ENCODE results near the gene ZSCAN12. TPM values are rescaled to one million over a fixed set of nuclear protein-coding genes. Genes with fewer than 3 reads are reported as not detected.

Gene ZSCAN12
- total RNA-seq, 8 experiments from 2014 or later = 6.1 to 13.1 (median 10.9) TPM

DNA sequence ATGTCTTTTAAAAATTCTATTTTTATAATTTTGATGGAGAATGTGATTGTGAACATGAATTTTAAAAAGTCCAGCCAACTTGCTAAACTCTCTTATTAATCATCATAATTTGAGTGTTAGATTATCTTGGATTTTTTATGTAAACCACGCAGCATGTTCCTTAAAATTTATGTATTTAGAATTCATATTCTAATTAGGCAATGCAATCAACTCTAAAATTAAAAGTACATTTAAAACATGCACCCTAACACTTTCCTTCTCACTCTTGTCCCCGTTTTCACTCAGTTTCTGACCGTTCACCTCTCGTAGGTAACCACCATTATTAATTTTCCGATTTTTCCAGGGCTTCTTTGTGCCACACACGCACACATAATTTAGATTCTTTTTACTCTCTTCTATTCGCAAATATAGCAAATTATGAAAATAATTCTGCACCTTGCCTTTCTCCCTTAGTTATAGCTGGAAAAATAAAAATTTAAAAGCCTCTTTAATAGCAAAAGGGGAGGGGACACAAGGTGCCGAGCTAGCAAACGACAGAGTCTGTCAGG lies 50.1 kb downstream of the ZSCAN12 start:
- Histone ChIP-seq H3K4me3 (peak overlapping the region; percentile 48 to 81 (median 54)), H3K27ac (peak overlapping the region; percentile 64 to 73), H3K4me1 (replicated peaks in 1 of 2) (peaks cover 7 to 11% of the 10 kb centered on the region in 2 donors)
- in situ Hi-C loops (cut with MboI; ENCODE audit: low pct_unique_long_range_greater_than_20kb in 2 of 9, low sequenced_read_pairs in 9 of 9, unreplicated experiment in 9 of 9) = no loop called here
- WGBS, 10 experiments = 0 to 6% (median 3%) methylated on average over 3 to 9 of the region's 9 CpGs
- ATAC-seq (replicated peaks in 6 of 8) = peak in 6 of 8 experiments; percentile 1 to 9 (median 5)

- H3K4me3 ChIP-seq = no peak overlapping the region
- peaks cover 7 to 11% of the 10 kb centered on the region in 2 donors for H3K4me1 ChIP-seq (replicated peaks in 1 of 2)
- 0 to 65% (median 26%) methylated on average over 1 to 2 of the region's 2 CpGs; no CpG with 5 or more reads in 1 of the 10 experiments for WGBS, 10 experiments
- no peak overlapping the region for H3K27ac ChIP-seq
- ATAC-seq (replicated peaks in 6 of 8) = no peak
- in situ Hi-C loops (cut with MboI; ENCODE audit: low pct_unique_long_range_greater_than_20kb in 2 of 9, low sequenced_read_pairs in 9 of 9, unreplicated experiment in 9 of 9) = no loop called here
Observed at GRCh38 chr6:28347119-28347518, 52.4 kb downstream of the ZSCAN12 start.

GRCh38 chr6:28345201-28345600 lies 54.3 kb downstream of the ZSCAN12 start:
- Histone ChIP-seq H3K4me3 (no peak overlapping the region), H3K27ac (no peak overlapping the region), H3K4me1 (replicated peaks in 1 of 2) (peaks cover 0 to 2% of the 10 kb centered on the region in 2 donors)
- in situ Hi-C loops (cut with MboI; ENCODE audit: low pct_unique_long_range_greater_than_20kb in 2 of 9, low sequenced_read_pairs in 9 of 9, unreplicated experiment in 9 of 9) = no loop called here
- ATAC-seq (replicated peaks in 6 of 8) = no peak
- WGBS, 10 experiments = 33 to 100% (median 57%) methylated on average over 1 of the region's 1 CpG; no CpG with 5 or more reads in 3 of the 10 experiments

DNA sequence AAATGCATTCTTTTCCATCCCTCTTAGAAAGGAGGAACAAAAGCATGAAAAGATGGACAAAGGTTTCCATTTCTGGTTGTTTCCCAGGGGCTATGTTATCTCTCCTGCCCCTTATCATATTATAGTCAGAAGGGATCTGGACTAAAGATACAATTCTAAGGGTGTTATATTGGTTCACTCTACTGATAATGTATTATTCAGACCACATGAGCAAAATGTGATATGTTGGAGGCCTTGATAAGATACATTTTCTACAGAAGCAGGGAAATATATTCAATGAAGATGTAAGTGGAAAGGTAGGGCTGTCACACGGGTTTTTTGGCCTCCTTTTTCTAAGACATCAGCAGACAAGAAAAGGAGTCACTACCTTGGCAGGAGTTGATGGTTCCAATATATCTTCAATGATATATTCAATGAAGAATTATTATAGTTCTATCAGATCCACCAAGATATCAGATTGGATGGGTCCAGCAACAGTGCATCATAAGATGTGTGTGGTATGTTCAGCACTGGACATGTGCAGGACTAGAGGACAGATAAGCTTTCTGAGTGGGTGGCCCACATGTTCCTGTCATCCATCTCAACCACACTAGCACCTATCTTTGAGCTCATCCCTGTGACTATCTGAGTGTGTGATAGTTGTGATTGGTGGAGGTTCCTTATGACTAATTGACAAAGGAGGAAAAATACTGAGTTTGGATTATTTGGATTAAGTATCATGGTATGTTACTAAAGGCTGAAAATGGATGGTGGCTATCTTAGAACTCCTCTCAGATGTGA lies 55.5 kb downstream of the ZSCAN12 start:
- Histone ChIP-seq H3K4me1 (replicated peaks in 1 of 2) (no peaks in the 10 kb centered on the region), H3K4me3 (no peak overlapping the region), H3K27ac (no peak overlapping the region)
- ATAC-seq (replicated peaks in 6 of 8) = no peak
- 0 to 40% (median 18%) methylated on average over 1 of the region's 1 CpG; no CpG with 5 or more reads in 5 of the 10 experiments for WGBS, 10 experiments
- in situ Hi-C loops (cut with MboI; ENCODE audit: low pct_unique_long_range_greater_than_20kb in 2 of 9, low sequenced_read_pairs in 9 of 9, unreplicated experiment in 9 of 9) = no loop called here

DNA sequence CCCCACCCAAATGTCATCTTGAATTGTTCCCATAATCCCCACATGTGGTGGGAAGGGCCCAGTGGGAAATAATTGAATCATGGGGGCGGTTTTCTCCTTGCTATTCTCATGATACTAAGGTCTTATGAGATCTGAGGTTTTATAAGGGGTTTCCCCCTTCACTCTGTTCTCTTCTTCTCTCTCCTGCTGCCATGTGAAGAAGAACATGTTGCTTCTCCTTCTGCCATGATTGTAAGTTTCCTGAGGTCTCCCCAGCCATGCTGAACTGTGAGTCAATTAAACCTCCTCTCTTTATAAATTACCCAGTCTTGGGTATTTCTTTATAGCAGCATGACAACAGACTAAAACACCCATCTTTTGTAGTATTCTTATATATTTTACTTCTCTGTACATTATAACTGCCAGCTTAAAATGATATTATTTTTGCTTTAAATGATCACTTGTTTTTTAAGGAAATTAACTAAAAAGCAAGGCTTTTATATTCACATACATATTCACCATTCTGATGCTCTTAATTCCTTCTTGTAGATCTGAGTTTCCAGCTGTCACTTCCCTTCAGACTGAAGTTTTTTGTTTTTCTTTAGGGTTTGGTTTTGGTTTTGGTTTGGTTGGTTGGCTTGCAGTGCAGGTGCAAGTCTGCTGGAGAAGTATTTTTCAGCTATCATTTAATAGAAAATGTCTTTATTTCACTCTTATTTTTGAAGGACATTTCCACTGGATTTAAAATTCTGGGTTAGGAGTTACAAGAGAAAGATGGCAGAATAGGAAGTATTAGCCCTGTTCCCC lies 59.0 kb downstream of the ZSCAN12 start:
- H3K4me3 ChIP-seq = no peak overlapping the region
- WGBS, 10 experiments = 0 to 75% (median 33%) methylated on average over 1 of the region's 1 CpG; no CpG with 5 or more reads in 7 of the 10 experiments
- in situ Hi-C loops (cut with MboI; ENCODE audit: low pct_unique_long_range_greater_than_20kb in 2 of 9, low sequenced_read_pairs in 9 of 9, unreplicated experiment in 9 of 9) = no loop called here
- ATAC-seq (replicated peaks in 6 of 8) = no peak
- peaks cover 12 to 13% of the 10 kb centered on the region in 2 donors for H3K4me1 ChIP-seq (replicated peaks in 1 of 2)
- no peak overlapping the region for H3K27ac ChIP-seq

- H3K4me1 ChIP-seq (replicated peaks in 1 of 2) = peaks cover 16 to 20% of the 10 kb centered on the region in 2 donors
- peak overlapping the region; percentile 98 for H3K27ac ChIP-seq
- in situ Hi-C loops (cut with MboI; ENCODE audit: low pct_unique_long_range_greater_than_20kb in 2 of 9, low sequenced_read_pairs in 9 of 9, unreplicated experiment in 9 of 9) = no loop called here
- peak overlapping the region; percentile 62 to 88 (median 73) for H3K4me3 ChIP-seq
- no peak for ATAC-seq (replicated peaks in 6 of 8)
Observed at GRCh38 chr6:28337121-28337520, 62.4 kb downstream of the ZSCAN12 start.

DNA sequence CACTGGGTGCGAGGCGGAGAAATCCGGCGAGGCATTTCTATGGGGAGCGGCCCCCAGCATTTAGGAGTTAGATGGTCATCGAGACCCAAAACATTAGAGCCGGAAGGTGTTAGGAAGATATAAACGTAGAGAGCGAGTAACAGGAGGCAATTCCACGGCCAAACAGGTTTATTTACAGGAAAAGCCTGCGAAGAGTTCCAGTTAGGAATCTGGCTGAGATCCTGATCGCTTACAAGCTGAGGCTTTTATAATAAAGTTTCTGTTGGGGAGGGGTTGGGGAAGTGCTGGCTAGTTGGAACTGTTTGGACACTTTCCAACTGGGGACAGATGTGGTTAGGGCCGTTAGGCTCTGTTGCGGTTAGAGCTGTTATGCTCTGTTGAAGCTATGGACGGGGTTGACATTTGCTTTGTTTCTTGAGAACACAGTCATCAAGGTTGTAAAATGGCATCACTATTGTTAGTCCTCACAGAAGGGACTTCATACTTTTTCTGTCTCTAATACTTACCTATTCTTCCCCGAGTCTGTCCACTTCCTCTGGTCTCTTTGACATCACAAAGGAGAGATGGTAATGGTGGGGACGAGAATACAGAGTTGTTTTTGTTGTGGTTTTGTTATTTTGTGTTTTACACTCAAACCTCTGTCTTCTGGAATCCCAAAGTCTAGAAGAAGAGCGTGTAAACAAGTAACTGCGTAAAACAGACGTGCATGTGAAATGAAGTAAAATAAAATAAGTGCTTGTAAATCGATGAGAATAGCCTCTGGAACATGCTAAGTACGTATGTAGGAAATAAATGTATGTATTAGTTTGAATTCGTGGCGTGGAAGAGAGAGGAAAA lies 63.0 kb downstream of the ZSCAN12 start:
- H3K27ac ChIP-seq = peak overlapping the region; percentile 98
- H3K4me1 ChIP-seq (replicated peaks in 1 of 2) = peaks cover 16 to 20% of the 10 kb centered on the region in 2 donors
- 7 to 35% (median 22%) methylated on average over 5 to 22 of the region's 24 CpGs for WGBS, 10 experiments
- peak overlapping the region; percentile 62 to 88 (median 73) for H3K4me3 ChIP-seq
- in situ Hi-C loops (cut with MboI; ENCODE audit: low pct_unique_long_range_greater_than_20kb in 2 of 9, low sequenced_read_pairs in 9 of 9, unreplicated experiment in 9 of 9) = no loop called here
- ATAC-seq (replicated peaks in 6 of 8) = peak in 5 of 8 experiments; percentile 2 to 15 (median 4)

- WGBS, 10 experiments = 0 to 2% (median 0%) methylated on average over 1 to 9 of the region's 35 CpGs; no CpG with 5 or more reads in 2 of the 10 experiments
- in situ Hi-C loops (cut with MboI; ENCODE audit: low pct_unique_long_range_greater_than_20kb in 2 of 9, low sequenced_read_pairs in 9 of 9, unreplicated experiment in 9 of 9) = no loop called here
- Histone ChIP-seq H3K4me3 (peak within 1 kb of the TSS; percentile 62 to 88 (median 73)), H3K27ac (peak within 1 kb of the TSS; percentile 98), H3K4me1 (replicated peaks in 1 of 2) (peaks cover 16 to 20% of the 10 kb centered on the region in 2 donors)
- ATAC-seq (replicated peaks in 6 of 8) = peak; percentile 94 to 97 (median 95)
Observed at GRCh38 chr6:28335564-28336283, 63.8 kb downstream of the ZSCAN12 start, which contains the start of gene ZSCAN31. Gene ZSCAN31 (minus strand): TSS chr6:28336148. CDS start chr6:28329683, 6,465 bp downstream.

DNA sequence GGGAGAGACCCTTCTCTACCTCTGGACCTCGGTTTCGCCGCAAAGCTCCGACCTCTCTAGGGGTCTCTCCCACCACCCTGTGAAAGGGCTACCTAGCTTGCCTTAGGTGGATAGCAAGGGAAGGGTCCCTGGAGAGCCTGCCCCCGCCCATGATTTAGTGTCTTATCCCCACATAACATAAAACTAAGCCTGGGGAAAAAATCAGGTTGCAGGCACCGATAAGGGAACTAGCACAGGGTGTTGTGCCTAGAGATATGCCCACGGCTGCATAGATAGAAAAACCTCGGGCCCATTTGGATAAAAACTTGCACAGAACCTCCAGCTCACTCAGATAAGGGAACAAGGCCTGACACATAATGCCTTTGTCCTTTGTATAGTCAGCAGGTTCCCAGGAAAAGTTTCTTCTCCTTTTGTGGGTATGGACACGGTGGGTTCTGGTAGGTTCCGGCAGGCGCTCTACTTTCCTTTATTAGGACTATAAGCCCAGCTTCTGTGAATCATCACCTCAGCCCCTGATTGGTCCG lies 64.4 kb downstream of the ZSCAN12 start:
- peak overlapping the region; percentile 62 to 88 (median 73) for H3K4me3 ChIP-seq
- WGBS, 10 experiments = 11 to 62% (median 54%) methylated on average over 2 to 10 of the region's 12 CpGs; no CpG with 5 or more reads in 4 of the 10 experiments
- peaks cover 16 to 20% of the 10 kb centered on the region in 2 donors for H3K4me1 ChIP-seq (replicated peaks in 1 of 2)
- ATAC-seq (replicated peaks in 6 of 8) = peak in 1 of 8 experiments; percentile 1
- in situ Hi-C loops (cut with MboI; ENCODE audit: low pct_unique_long_range_greater_than_20kb in 2 of 9, low sequenced_read_pairs in 9 of 9, unreplicated experiment in 9 of 9) = no loop called here
- peak overlapping the region; percentile 98 for H3K27ac ChIP-seq

GRCh38 chr6:28334286-28335039 lies 65.1 kb downstream of the ZSCAN12 start:
- no peak for ATAC-seq (replicated peaks in 6 of 8)
- peak overlapping the region in 2 of 5 donors; percentile 73 to 77 for H3K4me3 ChIP-seq
- 40 to 100% (median 86%) methylated on average over 2 to 7 of the region's 7 CpGs for WGBS, 10 experiments
- peaks cover 16 to 20% of the 10 kb centered on the region in 2 donors for H3K4me1 ChIP-seq (replicated peaks in 1 of 2)
- H3K27ac ChIP-seq = peak overlapping the region; percentile 98
- in situ Hi-C loops (cut with MboI; ENCODE audit: low pct_unique_long_range_greater_than_20kb in 2 of 9, low sequenced_read_pairs in 9 of 9, unreplicated experiment in 9 of 9) = no loop called here

GRCh38 chr6:28333599-28334018 lies 65.9 kb downstream of the ZSCAN12 start:
- Histone ChIP-seq H3K27ac (no peak overlapping the region), H3K4me3 (no peak overlapping the region), H3K4me1 (replicated peaks in 1 of 2) (peaks cover 16 to 20% of the 10 kb centered on the region in 2 donors)
- in situ Hi-C loops (cut with MboI; ENCODE audit: low pct_unique_long_range_greater_than_20kb in 2 of 9, low sequenced_read_pairs in 9 of 9, unreplicated experiment in 9 of 9) = no loop called here
- no peak for ATAC-seq (replicated peaks in 6 of 8)
- 50 to 89% (median 84%) methylated on average over 1 of the region's 1 CpG; no CpG with 5 or more reads in 4 of the 10 experiments for WGBS, 10 experiments

Measured in motor neuron (in vitro differentiated cells).